H1 (cell line): ENCODE data around the gene TUBGCP3. TPM values are rescaled to one million over a fixed set of nuclear protein-coding genes. Genes with fewer than 3 reads are reported as not detected.

ENCODE experiments used
- CTCF ChIA-PET: fragments of 300-600 bp; sonication (Branson Sonifier 250); formaldehyde crosslinking; loops from one replicate; lab custom pipeline; 2021; ENCODE audit not compliant: partially characterized antibody; lab: Charles Lee
- POLR2A ChIA-PET: fragments of 300-600 bp; sonication (Branson Sonifier 250); formaldehyde crosslinking; loops from one replicate; lab custom pipeline; 2021; ENCODE audit warnings: inconsistent platforms; ENCODE audit not compliant: partially characterized antibody; lab: Charles Lee
- DNase-seq, 2 experiments: peaks; one replicate each; pipeline versions ENCODE4 v3.0.0 to v3.0.0-alpha.2; 2010 to 2022; ENCODE audit warnings: low spot score in 2 of 2, low read depth in 1 of 2, mixed read lengths in 1 of 2
- FAIRE-seq: peaks from 2 replicates; lab custom pipeline; 2011; peaks lifted over from hg19 to GRCh38; lab: Jason Lieb, UNC
- H2AFZ ChIP-seq: 2 replicates; pipeline ENCODE4 v1.8.1; 2012; ENCODE audit warnings: low read length, inconsistent platforms
- H2AK5ac ChIP-seq: 2 replicates; pipeline ENCODE4 v1.6.1; 2013; ENCODE audit warnings: low read depth, low read length
- H2BK120ac ChIP-seq: replicated peaks from 2 replicates; pipeline ENCODE3; 2013; ENCODE audit warnings: low read depth, low read length, inconsistent platforms
- H2BK12ac ChIP-seq: 2 replicates; pipeline ENCODE4 v1.6.1; 2013; ENCODE audit warnings: low read depth, low read length
- H2BK15ac ChIP-seq: 2 replicates; pipeline ENCODE4 v1.6.1; 2013; ENCODE audit warnings: low read length
- H2BK20ac ChIP-seq: 2 replicates; pipeline ENCODE4 v1.6.1; 2013; ENCODE audit warnings: low read length
- H2BK5ac ChIP-seq: 2 replicates; pipeline ENCODE4 v1.6.1; 2013; ENCODE audit warnings: low read depth, low read length
- H3K14ac ChIP-seq: 2 replicates; pipeline ENCODE4 v1.6.1; 2013; ENCODE audit warnings: inconsistent platforms; ENCODE audit not compliant: insufficient read length
- H3K18ac ChIP-seq: 2 replicates; pipeline ENCODE4 v1.6.1; 2013; ENCODE audit warnings: low read length; ENCODE audit errors: extremely low read depth
- H3K23ac ChIP-seq: 2 replicates; pipeline ENCODE4 v1.6.1; 2013; ENCODE audit warnings: inconsistent platforms; ENCODE audit not compliant: insufficient read length
- H3K23me2 ChIP-seq: 2 replicates; pipeline ENCODE4 v1.6.1; 2013; ENCODE audit warnings: low read depth, low read length
- H3K27ac ChIP-seq: 2 replicates; pipeline ENCODE4 v1.6.1; 2011; ENCODE audit warnings: low read depth, low read length, inconsistent platforms
- H3K27me3 ChIP-seq, 4 experiments: replicated peaks in 1 of 4; 1 replicate in 1 of 4; 2 replicates in 3 of 4; pipeline versions ENCODE4 v1.6.1 to v1.8.1; 2011 to 2013; ENCODE audit warnings: low read length in 3 of 4, mild to moderate bottlenecking in 3 of 4, inconsistent platforms in 2 of 4, mixed read lengths in 2 of 4, moderate library complexity in 1 of 4; ENCODE audit not compliant: control insufficient read depth in 3 of 4, insufficient read depth in 3 of 4; ENCODE audit errors: extremely low read depth in 1 of 4
- H3K36me3 ChIP-seq, 4 experiments: 2 replicates each; pipeline versions ENCODE4 v1.6.1 to v1.8.1; 2011 to 2013; ENCODE audit warnings: mild to moderate bottlenecking in 4 of 4, low read length in 3 of 4, moderate library complexity in 2 of 4, control low read depth in 1 of 4, inconsistent platforms in 1 of 4; ENCODE audit not compliant: insufficient read depth in 4 of 4, control insufficient read depth in 2 of 4
- H3K4ac ChIP-seq: replicated peaks from 2 replicates; pipeline ENCODE3; 2013; ENCODE audit warnings: low read length, low read depth, mixed read lengths, inconsistent platforms; ENCODE audit not compliant: insufficient read length
- H3K4me1 ChIP-seq, 4 experiments: replicated peaks in 1 of 4; 1 replicate in 1 of 4; 2 replicates in 3 of 4; pipeline versions ENCODE4 v1.6.1 to v1.8.1; 2011 to 2013; ENCODE audit warnings: low read length in 3 of 4, inconsistent platforms in 2 of 4, mixed read lengths in 1 of 4; ENCODE audit not compliant: insufficient read depth in 4 of 4, control insufficient read depth in 3 of 4
- H3K4me2 ChIP-seq, 2 experiments: 2 replicates each; pipeline versions ENCODE4 v1.6.1 to v1.8.1; 2011 to 2013; ENCODE audit warnings: low read depth in 2 of 2, low read length in 2 of 2, control low read depth in 1 of 2, inconsistent platforms in 1 of 2, mild to moderate bottlenecking in 1 of 2; ENCODE audit not compliant: insufficient read depth in 1 of 2
- H3K4me3 ChIP-seq, 4 experiments: fragments of 200-600, 300-600 bp in 1 of 4; sonication (generic), shearing (Covaris generic), sonication (Bioruptor Twin) in 1 of 4; 2 replicates each; pipeline versions ENCODE4 v1.5.1 to v1.8.1; 2011 to 2016; ENCODE audit warnings: low read length in 4 of 4, low read depth in 3 of 4, control low read depth in 2 of 4, inconsistent platforms in 2 of 4, mild to moderate bottlenecking in 2 of 4, mixed read lengths in 1 of 4, moderate library complexity in 1 of 4; ENCODE audit not compliant: insufficient read depth in 2 of 4; ENCODE audit errors: extremely low read depth in 1 of 4
- H3K56ac ChIP-seq: replicated peaks from 2 replicates; pipeline ENCODE3; 2013; ENCODE audit warnings: low read depth, mild to moderate bottlenecking, mixed read lengths, low read length, inconsistent platforms; ENCODE audit not compliant: insufficient read length
- H3K79me1 ChIP-seq: 2 replicates; pipeline ENCODE4 v1.6.1; 2013; ENCODE audit warnings: low read depth, low read length, control low read depth
- H3K79me2 ChIP-seq, 2 experiments: 2 replicates each; pipeline versions ENCODE4 v1.6.1 to v1.8.1; 2012 to 2013; ENCODE audit warnings: low read length in 2 of 2, mild to moderate bottlenecking in 2 of 2, inconsistent platforms in 1 of 2; ENCODE audit not compliant: insufficient read depth in 2 of 2, control insufficient read depth in 1 of 2
- H3K9ac ChIP-seq, 4 experiments: replicated peaks in 1 of 4; 1 replicate in 1 of 4; 2 replicates in 3 of 4; pipeline versions ENCODE4 v1.6.1 to v1.8.1; 2011 to 2013; ENCODE audit warnings: low read depth in 3 of 4, low read length in 3 of 4, control low read depth in 2 of 4, mild to moderate bottlenecking in 2 of 4, moderate library complexity in 2 of 4, inconsistent platforms in 1 of 4; ENCODE audit errors: extremely low read depth in 1 of 4
- H3K9me3 ChIP-seq, 2 experiments: 2 replicates each; pipeline versions ENCODE4 v1.6.1 to v1.8.1; 2012 to 2013; ENCODE audit warnings: mild to moderate bottlenecking in 2 of 2, moderate library complexity in 2 of 2, control low read depth in 1 of 2, inconsistent platforms in 1 of 2, low read depth in 1 of 2, low read length in 1 of 2, mixed read lengths in 1 of 2; ENCODE audit not compliant: insufficient read depth in 2 of 2
- H4K20me1 ChIP-seq, 2 experiments: replicated peaks in 1 of 2; 2 replicates each; pipeline versions ENCODE3 to v1.8.1; 2011 to 2013; ENCODE audit warnings: inconsistent platforms in 2 of 2, low read length in 2 of 2, mild to moderate bottlenecking in 1 of 2; ENCODE audit not compliant: insufficient read depth in 2 of 2, control insufficient read depth in 1 of 2
- H4K5ac ChIP-seq: 2 replicates; pipeline ENCODE4 v1.6.1; 2013; ENCODE audit warnings: low read length, low read depth, mixed read lengths, inconsistent platforms; ENCODE audit not compliant: insufficient read length
- H4K8ac ChIP-seq: 2 replicates; pipeline ENCODE4 v1.8.0; 2013; ENCODE audit warnings: mild to moderate bottlenecking, moderate library complexity, low read length, inconsistent platforms; ENCODE audit not compliant: insufficient read depth; ENCODE audit errors: extremely low read depth
- H4K91ac ChIP-seq: replicated peaks from 2 replicates; pipeline ENCODE3; 2013; ENCODE audit warnings: low read length, mixed read lengths, inconsistent platforms; ENCODE audit not compliant: insufficient read length
- CEBPB ChIP-seq: IDR thresholded peaks from 2 replicates; pipeline ENCODE4 v1.6.1; 2012; ENCODE audit warnings: low read depth, low read length
- E2F6 ChIP-seq: IDR thresholded peaks from 2 replicates; pipeline ENCODE4 v1.6.1; 2012; ENCODE audit warnings: inconsistent platforms
- JUN ChIP-seq: IDR thresholded peaks from 2 replicates; pipeline ENCODE4 v1.6.1; 2011; ENCODE audit warnings: low read depth, mild to moderate bottlenecking, improper control_type of control experiment, low read length
- MAFK ChIP-seq: IDR thresholded peaks from 2 replicates; pipeline ENCODE4 v1.6.1; 2012; ENCODE audit warnings: low read depth, mild to moderate bottlenecking, improper control_type of control experiment, low read length
- NRF1 ChIP-seq: IDR thresholded peaks from 2 replicates; pipeline ENCODE4 v1.6.1; 2011; ENCODE audit warnings: mild to moderate bottlenecking, low read depth, low read length, improper control_type of control experiment
- RNF2 ChIP-seq: fragments of 200-900, 300-1000 bp; sonication (generic); IDR thresholded peaks from 2 replicates; pipeline ENCODE4 v1.7.1; 2016; ENCODE audit warnings: borderline replicate concordance, low read depth, mild to moderate bottlenecking, antibody characterized with exemption, low read length; ENCODE audit not compliant: poor library complexity, severe bottlenecking; ENCODE audit errors: missing control alignments
- SIN3A ChIP-seq, 2 experiments: IDR thresholded peaks in 1 of 2; conservative IDR thresholded peaks in 1 of 2; 2 replicates each; pipeline ENCODE4 v1.6.1; 2011 to 2012; ENCODE audit warnings: low read length in 2 of 2, improper control_type of control experiment in 1 of 2, low read depth in 1 of 2, mild to moderate bottlenecking in 1 of 2
- WGBS, 2 experiments: shearing (Covaris generic) in 1 of 2; methylation state at CpG; one replicate each; pipeline versions ENCODE4 v1.1.6 to v1.1.7; 2013 to 2015; ENCODE audit warnings: low lambda C conversion rate in 2 of 2, mixed read lengths in 2 of 2, inconsistent platforms in 1 of 2, low coverage in 1 of 2, missing lambda C conversion rate in 1 of 2; ENCODE audit not compliant: insufficient replicate concordance in 2 of 2, insufficient coverage in 1 of 2, insufficient read length in 1 of 2; ENCODE audit errors: extremely low coverage in 1 of 2, missing lambda C conversion rate in 1 of 2; 5-methylcytosine and 5-hydroxymethylcytosine counted together
- polyA plus RNA-seq, 7 experiments: library from polyadenylated mRNA; depleted of rRNA in 3 of 7; stranded (reverse) in 5 of 7; unstranded in 2 of 7; fragments of >200 nt in 5 of 7; fragments of 200-250 nt in 2 of 7; gene quantifications; 1 replicate in 5 of 7; 2 replicates in 1 of 7; 4 replicates in 1 of 7; pipeline versions ENCODE4 v1.2.1 to v1.2.3, GENCODE V29; 2011 to 2013; ENCODE audit warnings: missing spikeins in 2 of 7, mixed read lengths in 2 of 7
- total RNA-seq: library from RNA; stranded (reverse); fragmentation: NEBNext Ultra II Directional; extraction: Animal tissue kit (Norgen Biotek cat#: 25700); gene quantifications from 2 replicates; pipeline ENCODE4 v1.2.1, GENCODE V29; 2021

Gene TUBGCP3
- total and polyA plus RNA-seq, 2 of the 8 experiments (the other 6 are each of a cell fraction or from before 2014, with no cell fraction given): 27.0 to 31.7 TPM

DNA sequence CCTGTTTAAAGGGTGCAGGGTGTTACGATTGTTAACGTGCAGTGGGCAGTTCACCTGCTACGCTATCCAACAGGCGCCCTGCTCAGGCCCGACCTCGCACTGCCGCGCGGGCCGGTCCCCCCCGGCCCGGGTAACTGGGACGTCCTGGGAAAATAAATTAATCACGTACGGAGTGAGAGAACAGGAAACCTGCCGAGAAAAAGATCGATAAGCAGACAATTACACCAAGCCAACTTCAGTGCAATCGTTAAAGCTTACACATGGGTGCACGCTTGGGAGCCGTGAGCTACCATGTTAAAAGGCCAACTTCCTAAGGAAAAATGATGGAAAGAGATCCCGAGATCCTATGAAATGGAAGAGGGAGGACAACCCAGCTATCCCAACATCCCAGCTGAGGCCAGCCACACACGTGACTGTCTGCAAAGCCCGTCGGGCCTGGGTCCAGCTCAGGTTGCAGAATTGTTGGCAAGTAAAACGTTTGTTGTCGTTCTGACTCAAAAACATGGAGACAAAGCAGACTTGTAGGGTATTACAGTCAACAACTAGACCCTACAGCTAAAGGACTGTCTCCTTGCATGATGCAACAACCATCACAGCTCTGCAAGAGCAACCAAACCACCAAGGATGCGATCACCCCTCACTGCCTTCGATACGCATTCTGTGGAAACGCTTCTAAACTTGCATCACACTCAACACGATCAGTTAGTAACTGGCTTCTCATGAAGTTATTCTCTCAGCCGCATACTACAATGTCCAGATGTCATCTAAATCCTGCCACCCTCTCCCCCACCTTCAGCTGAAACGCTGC is 741 bp upstream of the TUBGCP3 start:
- CTCF ChIA-PET: interaction anchor here (0.6 to 1.5 kb wide), 3 partner anchors 34 to 925 kb away, joined by 3 read pairs; no protein-coding TSS in a partner anchor
- TF ChIP-seq RNF2: no peak
- no peak for TF ChIP-seq SIN3A (conservative IDR thresholded peaks at IDR 0.05 in 1 of 2, IDR thresholded peaks at IDR 0.05 in 1 of 2; ENCODE audit: low read depth in 1 of 2, low read length in 2 of 2)
- no peak for TF ChIP-seq E2F6
- TF ChIP-seq NRF1: no peak
- no peak for TF ChIP-seq JUN
- TF ChIP-seq MAFK: no peak
- peak; percentile 59 for TF ChIP-seq CEBPB
- TF ChIP-seq, all 59 proteins: peak for 1
- peaks cover 4% of the 10 kb centered on the region for H3K23me2 ChIP-seq
- H3K4ac ChIP-seq: no peak overlapping the region
- no peak for DNase-seq
- no peaks in the 10 kb centered on the region for H3K36me3 ChIP-seq
- peak overlapping the region; percentile 4 for H4K5ac ChIP-seq
- peak overlapping the region; percentile 65 to 95 (median 68) for H3K4me3 ChIP-seq
- peak overlapping the region; percentile 64; the same call in 1 of the 2 replicates for H2BK20ac ChIP-seq
- no peaks in the 10 kb centered on the region for H3K9me3 ChIP-seq
- FAIRE-seq: no peak
- POLR2A ChIA-PET: interaction anchor here (0.8 to 2.9 kb wide), 12 partner anchors 8 to 142 kb away, joined by 3 to 15 read pairs (median 4); no protein-coding TSS in a partner anchor
- H4K8ac ChIP-seq: peak overlapping the region; percentile 77
- H4K91ac ChIP-seq: no peak overlapping the region
- peak overlapping the region; percentile 73; the same call in 1 of the 2 replicates for H2BK5ac ChIP-seq
- WGBS, 2 experiments: 85% methylated on average over 33 of the region's 33 CpGs; no CpG with 5 or more reads in 1 of the 2 experiments
- peaks cover 0 to 4% (median 2%) of the 10 kb centered on the region in 4 experiments; a peak in 3 of 7 replicates for H3K27me3 ChIP-seq
- H3K56ac ChIP-seq: no peak overlapping the region
- peak overlapping the region; percentile 91 for H2AK5ac ChIP-seq
- no peak overlapping the region for H3K23ac ChIP-seq
- 0 out of 2 replicates have a peak overlapping the region, but pooled peaks have one; percentile 1 for H2BK15ac ChIP-seq
- 0 out of 2 replicates have a peak overlapping the region, but pooled peaks have one; percentile 27 for H2AFZ ChIP-seq
- peaks cover 0 to under 1% of the 10 kb centered on the region in 2 experiments for H4K20me1 ChIP-seq
- no peak overlapping the region for H3K14ac ChIP-seq
- no peaks in the 10 kb centered on the region for H3K79me1 ChIP-seq
- H3K27ac ChIP-seq: no peak overlapping the region
- H3K4me2 ChIP-seq: peak overlapping the region; percentile 59 to 94
- peak overlapping the region; percentile 35; the same call in 1 of the 2 replicates for H3K18ac ChIP-seq
- peaks cover 0 to 32% of the 10 kb centered on the region in 2 experiments; a peak in 3 of 4 replicates for H3K79me2 ChIP-seq
- peak overlapping the region; percentile 95 for H2BK12ac ChIP-seq
- H2BK120ac ChIP-seq: no peak overlapping the region
- H3K9ac ChIP-seq: peak overlapping the region in 3 of 4 experiments; percentile 59 to 90 (median 89); a peak in 6 of 7 replicates
- H3K4me1 ChIP-seq: peaks cover 0 to 7% (median 5%) of the 10 kb centered on the region in 4 experiments; a peak in 6 of 7 replicates
